Liver (tissue), 9 donors: Measurements from ENCODE around the gene REST. TPM values are rescaled to one million over a fixed set of nuclear protein-coding genes. Genes with fewer than 3 reads are reported as not detected.

Experiments used
- DNase-seq: peaks from one replicate; pipeline ENCODE4 v3.0.0-alpha.2; 2017; ENCODE audit warnings: low spot score
- H3K27ac ChIP-seq, 2 donors: one replicate each; pipeline ENCODE4 v1.7.0; 2013; ENCODE audit warnings: inconsistent platforms in 2 of 2, low read length in 2 of 2, control low read depth in 1 of 2, low read depth in 1 of 2, mild to moderate bottlenecking in 1 of 2
- H3K27me3 ChIP-seq, 4 donors: one replicate each; pipeline versions ENCODE4 v1.6.1 to v1.7.0; 2013; ENCODE audit warnings: low read length in 3 of 4, inconsistent platforms in 1 of 4, mild to moderate bottlenecking in 1 of 4, moderate library complexity in 1 of 4; ENCODE audit not compliant: control insufficient read depth in 4 of 4, insufficient read depth in 4 of 4
- H3K36me3 ChIP-seq, 4 donors: one replicate each; pipeline versions ENCODE4 v1.6.1 to v1.7.0; 2013; ENCODE audit warnings: low read length in 3 of 4, mild to moderate bottlenecking in 3 of 4, low read depth in 1 of 4, moderate library complexity in 1 of 4; ENCODE audit not compliant: control insufficient read depth in 4 of 4, insufficient read depth in 3 of 4
- H3K4me1 ChIP-seq, 4 donors: one replicate each; pipeline versions ENCODE4 v1.6.1 to v1.7.0; 2013; ENCODE audit warnings: low read length in 3 of 4, mild to moderate bottlenecking in 3 of 4, moderate library complexity in 1 of 4; ENCODE audit not compliant: control insufficient read depth in 4 of 4, insufficient read depth in 4 of 4
- H3K4me3 ChIP-seq, 3 donors: one replicate each; pipeline versions ENCODE4 v1.6.1 to v1.7.0; 2013; ENCODE audit warnings: low read length in 3 of 3, control low read depth in 1 of 3, low read depth in 1 of 3, mild to moderate bottlenecking in 1 of 3
- H3K9ac ChIP-seq, 2 donors: one replicate each; pipeline ENCODE4 v1.7.0; 2013; ENCODE audit warnings: low read length in 2 of 2, mild to moderate bottlenecking in 2 of 2, moderate library complexity in 2 of 2, control low read depth in 1 of 2, low read depth in 1 of 2
- H3K9me3 ChIP-seq, 4 donors: one replicate each; pipeline versions ENCODE4 v1.6.1 to v1.7.0; 2013; ENCODE audit warnings: low read length in 3 of 4; ENCODE audit not compliant: control insufficient read depth in 4 of 4
- ATF3 ChIP-seq: IDR thresholded peaks from 2 replicates; pipeline ENCODE4 v1.6.1; 2016; ENCODE audit warnings: antibody characterized with exemption
- CTCF ChIP-seq: fragments of 150-350 bp; IDR thresholded peaks from 2 replicates; pipeline ENCODE4 v1.5.1; 2017; ENCODE audit warnings: improper control_type of control experiment, low read depth, low read length; ENCODE audit not compliant: missing input control
- EGR1 ChIP-seq, 2 donors: IDR thresholded peaks; 2 replicates each; pipeline ENCODE4 v1.6.1; 2016 to 2018; ENCODE audit warnings: antibody characterized with exemption in 2 of 2, low read depth in 2 of 2
- FOXA1 ChIP-seq: IDR thresholded peaks from 2 replicates; pipeline ENCODE4 v1.6.1; 2016; ENCODE audit warnings: antibody characterized with exemption
- FOXA2 ChIP-seq: IDR thresholded peaks from 2 replicates; pipeline ENCODE4 v1.6.1; 2016; ENCODE audit warnings: antibody characterized with exemption
- GABPA ChIP-seq, 2 donors: IDR thresholded peaks in 1 of 2; conservative IDR thresholded peaks in 1 of 2; 2 replicates each; pipeline ENCODE4 v1.6.1; 2016; ENCODE audit warnings: antibody characterized with exemption in 2 of 2, mild to moderate bottlenecking in 1 of 2, moderate library complexity in 1 of 2
- HNF4A ChIP-seq, 2 donors: conservative IDR thresholded peaks; 2 replicates each; pipeline ENCODE4 v1.6.1; 2016; ENCODE audit warnings: antibody characterized with exemption in 2 of 2, mild to moderate bottlenecking in 2 of 2
- HNF4G ChIP-seq: IDR thresholded peaks from 2 replicates; pipeline ENCODE4 v1.6.1; 2016; ENCODE audit warnings: antibody characterized with exemption
- MAX ChIP-seq: IDR thresholded peaks from 2 replicates; pipeline ENCODE4 v1.6.1; 2016; ENCODE audit warnings: antibody characterized with exemption
- NR2F2 ChIP-seq: IDR thresholded peaks from 2 replicates; pipeline ENCODE4 v1.6.1; 2016; ENCODE audit warnings: antibody characterized with exemption
- REST ChIP-seq: IDR thresholded peaks from 2 replicates; pipeline ENCODE4 v1.6.1; 2016; ENCODE audit warnings: antibody characterized with exemption, mild to moderate bottlenecking
- RXRA ChIP-seq, 2 donors: IDR thresholded peaks; 2 replicates each; pipeline ENCODE4 v1.6.1; 2017 to 2018; ENCODE audit warnings: antibody characterized with exemption in 2 of 2, mild to moderate bottlenecking in 1 of 2
- SP1 ChIP-seq: IDR thresholded peaks from 2 replicates; pipeline ENCODE4 v1.6.1; 2018; ENCODE audit warnings: antibody characterized with exemption, mild to moderate bottlenecking
- TAF1 ChIP-seq: conservative IDR thresholded peaks from 2 replicates; pipeline ENCODE4 v1.6.1; 2016; ENCODE audit warnings: antibody characterized with exemption, mild to moderate bottlenecking
- YY1 ChIP-seq: IDR thresholded peaks from 2 replicates; pipeline ENCODE4 v1.6.1; 2016; ENCODE audit warnings: antibody characterized with exemption, mild to moderate bottlenecking
- ZBTB33 ChIP-seq: IDR thresholded peaks from 2 replicates; pipeline ENCODE4 v1.6.1; 2016; ENCODE audit warnings: antibody characterized with exemption
- WGBS: extraction: QIAGEN DNeasy Blood & Tissue Kit; methylation state at CpG from one replicate; pipeline ENCODE4 v1.1.7; 2013; 5-methylcytosine and 5-hydroxymethylcytosine counted together
- polyA plus RNA-seq, 2 donors: library from polyadenylated mRNA; stranded (reverse) in 1 of 2; unstranded in 1 of 2; fragments of 200-250 nt in 1 of 2; fragments of >200 nt in 1 of 2; fragmentation: Nextera tagmentation in 1 of 2; extraction: Ambion mirVana in 1 of 2; gene quantifications; one replicate each; pipeline versions ENCODE4 v1.2.1 to v1.2.3, GENCODE V29; 2013 to 2015
- total RNA-seq, 2 donors: library from RNA; depleted of rRNA; stranded (reverse); fragments of >200 nt; gene quantifications; one replicate each; pipeline ENCODE4 v1.2.3, GENCODE V29; 2014
- donor health status: healthy.
- donor health status: healthy.
- donor health status: healthy.
- donor health status: healthy.
- donor health status: healthy.

Gene REST
- total and polyA plus RNA-seq, 4 donors = 3.7 to 18.1 (median 12.4) TPM

- TF ChIP-seq CTCF = no peak
- TF ChIP-seq FOXA1 = no peak
- TF ChIP-seq MAX = no peak
- no peak for TF ChIP-seq GABPA (IDR thresholded peaks at IDR 0.05 in 1 of 2, conservative IDR thresholded peaks at IDR 0.05 in 1 of 2)
These were observed 1.9 kb upstream of the REST start (continued) for GRCh38 chr4:56905796-56906195.

GRCh38 chr4:56906489-56907393 is 959 bp upstream of the REST start:
- H3K36me3 ChIP-seq = peaks cover 0 to 3% (median 0%) of the 10 kb centered on the region in 4 donors
- H3K4me3 ChIP-seq = peak overlapping the region; percentile 33 to 99 (median 79)
- no peak overlapping the region for H3K27ac ChIP-seq
- TF ChIP-seq REST (no peak), HNF4A (conservative IDR thresholded peaks at IDR 0.05) (no peak), GABPA (IDR thresholded peaks at IDR 0.05 in 1 of 2, conservative IDR thresholded peaks at IDR 0.05 in 1 of 2) (no peak), NR2F2 (no peak), YY1 (no peak), EGR1 (IDR thresholded peaks at IDR 0.05; ENCODE audit: low read depth in 2 of 2) (no peak), CTCF (no peak), SP1 (no peak), RXRA (IDR thresholded peaks at IDR 0.05) (no peak), ZBTB33 (no peak), HNF4G (no peak), FOXA1 (no peak), ATF3 (no peak), FOXA2 (no peak), TAF1 (no peak)
- H3K9me3 ChIP-seq = no peaks in the 10 kb centered on the region
- 21% methylated on average over 19 of the region's 19 CpGs for WGBS
- H3K9ac ChIP-seq = peak overlapping the region; percentile 6 to 32
- peaks cover 0 to 21% (median 7%) of the 10 kb centered on the region in 4 donors for H3K4me1 ChIP-seq
- H3K27me3 ChIP-seq = no peaks in the 10 kb centered on the region
- no peak for DNase-seq
